Smooth muscle cell (in vitro differentiated cells): Measurements from ENCODE around the gene ULBP2. TPM values are rescaled to one million over a fixed set of nuclear protein-coding genes. Genes with fewer than 3 reads are reported as not detected.
A peak's percentile ranks its signal among the peaks of the same experiment; 100 is the strongest.
"Not testable (repeated sequence)": the region's sequence is repeated elsewhere in the genome, so short reads cannot be mapped to it uniquely, and the experiment has no call there.

Experiments
- DNase-seq: peaks from one replicate; lab custom pipeline; 2025; ENCODE audit not compliant: unreplicated experiment; lab: John Stamatoyannopoulos, UW
- H2AFZ ChIP-seq: fragments of 200-600 bp; sonication (generic); 2 replicates; pipeline ENCODE4 v1.6.0; 2016; ENCODE audit warnings: antibody characterized with exemption, low read depth, mild to moderate bottlenecking
- H3F3A ChIP-seq: fragments of 200-600 bp; sonication (generic); 2 replicates; pipeline ENCODE4 v1.6.0; 2017; ENCODE audit warnings: antibody characterized with exemption, low read depth
- H3K27ac ChIP-seq: fragments of 200-600 bp; sonication (generic); 2 replicates; pipeline ENCODE4 v1.5.1; 2016; ENCODE audit warnings: low read depth, mild to moderate bottlenecking
- H3K27me3 ChIP-seq: fragments of 200-600 bp; sonication (generic); 2 replicates; pipeline ENCODE4 v1.6.1; 2016; ENCODE audit warnings: low read depth, mild to moderate bottlenecking
- H3K36me3 ChIP-seq: fragments of 200-600 bp; sonication (generic); 2 replicates; pipeline ENCODE4 v1.5.1; 2016; ENCODE audit warnings: low read depth
- H3K4me1 ChIP-seq: fragments of 200-600 bp; sonication (generic); 2 replicates; pipeline ENCODE4 v1.5.1; 2016; ENCODE audit warnings: low read depth
- H3K4me2 ChIP-seq: fragments of 200-600 bp; sonication (generic); 2 replicates; pipeline ENCODE4 v1.6.0; 2016; ENCODE audit warnings: mild to moderate bottlenecking
- H3K4me3 ChIP-seq: fragments of 200-600 bp; sonication (generic); 2 replicates; pipeline ENCODE4 v1.5.1; 2016; ENCODE audit warnings: mild to moderate bottlenecking
- H3K79me2 ChIP-seq: fragments of 200-600 bp; sonication (generic); 2 replicates; pipeline ENCODE4 v1.6.0; 2016; ENCODE audit warnings: low read depth, mild to moderate bottlenecking
- H3K9ac ChIP-seq: fragments of 200-600 bp; sonication (generic); 2 replicates; pipeline ENCODE4 v1.6.0; 2016; ENCODE audit warnings: low read depth
- H3K9me3 ChIP-seq: fragments of 200-600 bp; sonication (generic); replicated peaks from 2 replicates; pipeline ENCODE4 v1.5.1; 2016; ENCODE audit warnings: low read depth
- H4K20me1 ChIP-seq: fragments of 200-600 bp; sonication (generic); 2 replicates; pipeline ENCODE4 v1.6.0; 2016; ENCODE audit warnings: low read depth
- WGBS: methylation state at CpG from one replicate; pipeline ENCODE4 v1.1.7; 2016; ENCODE audit warnings: low lambda C conversion rate; 5-methylcytosine and 5-hydroxymethylcytosine counted together
- polyA plus RNA-seq: library from polyadenylated mRNA; unstranded; fragments of >200 nt; fragmentation: Nextera tagmentation; extraction: Ambion mirVana; gene quantifications from 2 replicates; pipeline ENCODE4 v1.2.1, GENCODE V29; 2016
- total RNA-seq: library from RNA; depleted of rRNA; stranded (reverse); fragments of >200 nt; gene quantifications from 2 replicates; pipeline ENCODE4 v1.2.3, GENCODE V29; 2014
- TF ChIP-seq, protein P1 (sequence below): fragments of 200-600 bp; sonication (generic); IDR thresholded peaks from 2 replicates; pipeline ENCODE4 v1.5.1; 2017; ENCODE audit warnings: borderline replicate concordance, mild to moderate bottlenecking, antibody characterized with exemption; ENCODE audit not compliant: insufficient read depth, poor library complexity, severe bottlenecking

ULBP2 gene
- total and polyA plus RNA-seq, 2 experiments from 2014 or later = 8.8 to 11.7 TPM

GRCh38 chr6:149965194-149966020 is 23.6 kb downstream of the ULBP2 start:
- Histone ChIP-seq H3K9ac (peak overlapping the region; percentile 17), H3K9me3 (no peaks in the 10 kb centered on the region), H3K79me2 (no peaks in the 10 kb centered on the region), H3F3A (no peaks in the 10 kb centered on the region), H2AFZ (peak overlapping the region; percentile 86), H3K27ac (no peak overlapping the region), H4K20me1 (no peaks in the 10 kb centered on the region), H3K36me3 (no peaks in the 10 kb centered on the region), H3K4me3 (peak overlapping the region; percentile 47), H3K4me2 (peak overlapping the region; percentile 83), H3K27me3 (peaks cover 70% of the 10 kb centered on the region), H3K4me1 (peaks cover 7% of the 10 kb centered on the region)
- TF ChIP-seq, protein P1, sequence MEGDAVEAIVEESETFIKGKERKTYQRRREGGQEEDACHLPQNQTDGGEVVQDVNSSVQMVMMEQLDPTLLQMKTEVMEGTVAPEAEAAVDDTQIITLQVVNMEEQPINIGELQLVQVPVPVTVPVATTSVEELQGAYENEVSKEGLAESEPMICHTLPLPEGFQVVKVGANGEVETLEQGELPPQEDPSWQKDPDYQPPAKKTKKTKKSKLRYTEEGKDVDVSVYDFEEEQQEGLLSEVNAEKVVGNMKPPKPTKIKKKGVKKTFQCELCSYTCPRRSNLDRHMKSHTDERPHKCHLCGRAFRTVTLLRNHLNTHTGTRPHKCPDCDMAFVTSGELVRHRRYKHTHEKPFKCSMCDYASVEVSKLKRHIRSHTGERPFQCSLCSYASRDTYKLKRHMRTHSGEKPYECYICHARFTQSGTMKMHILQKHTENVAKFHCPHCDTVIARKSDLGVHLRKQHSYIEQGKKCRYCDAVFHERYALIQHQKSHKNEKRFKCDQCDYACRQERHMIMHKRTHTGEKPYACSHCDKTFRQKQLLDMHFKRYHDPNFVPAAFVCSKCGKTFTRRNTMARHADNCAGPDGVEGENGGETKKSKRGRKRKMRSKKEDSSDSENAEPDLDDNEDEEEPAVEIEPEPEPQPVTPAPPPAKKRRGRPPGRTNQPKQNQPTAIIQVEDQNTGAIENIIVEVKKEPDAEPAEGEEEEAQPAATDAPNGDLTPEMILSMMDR = no peak
- 15% methylated on average over 30 of the region's 38 CpGs for WGBS
- DNase-seq = no peak

- not testable (repeated sequence) for H3F3A ChIP-seq, H2AFZ ChIP-seq, H3K4me1 ChIP-seq, H3K36me3 ChIP-seq, H3K79me2 ChIP-seq, H3K27ac ChIP-seq, H4K20me1 ChIP-seq, H3K9me3 ChIP-seq, H3K9ac ChIP-seq, H3K4me2 ChIP-seq, DNase-seq, H3K4me3 ChIP-seq
- H3K27me3 ChIP-seq = peaks cover 69% of the 10 kb centered on the region
- 100% methylated on average over 2 of the region's 2 CpGs for WGBS
Measured at GRCh38 chr6:149966319-149966718, 24.5 kb downstream of the ULBP2 start.

GRCh38 chr6:149967591-149967990 is 25.8 kb downstream of the ULBP2 start:
- Histone ChIP-seq H3K4me2 (no peak overlapping the region), H3K27me3 (peaks cover 76% of the 10 kb centered on the region), H4K20me1 (no peaks in the 10 kb centered on the region), H3K27ac (no peak overlapping the region), H3K9me3 (no peaks in the 10 kb centered on the region), H3K4me3 (no peak overlapping the region), H3K9ac (no peak overlapping the region), H3K79me2 (no peaks in the 10 kb centered on the region), H3F3A (no peaks in the 10 kb centered on the region), H3K4me1 (peaks cover 7% of the 10 kb centered on the region), H3K36me3 (no peaks in the 10 kb centered on the region), H2AFZ (no peak overlapping the region)
- WGBS = 78% methylated on average over 4 of the region's 4 CpGs
- TF ChIP-seq, protein P1 = no peak
- no peak for DNase-seq

DNA sequence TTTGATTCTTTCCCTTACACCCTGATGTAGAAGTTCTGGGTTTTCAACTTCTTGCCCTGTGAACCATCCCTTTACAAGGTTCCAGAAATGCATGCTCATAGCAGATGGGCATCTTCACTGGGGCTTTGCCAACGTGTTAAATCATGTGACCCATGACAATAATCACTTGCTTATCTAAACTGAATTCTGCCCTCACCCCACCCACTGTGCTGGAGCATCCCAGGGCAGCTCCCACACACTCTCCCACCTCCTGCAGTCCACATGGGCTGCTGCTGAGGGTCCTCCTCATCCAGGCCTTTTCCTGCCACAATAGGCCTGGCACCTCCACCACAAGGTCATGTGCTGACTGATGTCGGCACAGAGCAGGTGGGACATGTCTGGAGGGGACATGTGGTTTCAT is 26.2 kb downstream of the ULBP2 start:
- H3K9me3 ChIP-seq, H3K27ac ChIP-seq, H4K20me1 ChIP-seq, H3K4me2 ChIP-seq, H3F3A ChIP-seq, H2AFZ ChIP-seq, H3K36me3 ChIP-seq, H3K4me1 ChIP-seq, H3K79me2 ChIP-seq, DNase-seq, H3K9ac ChIP-seq, H3K4me3 ChIP-seq: not testable (repeated sequence)
- WGBS = 70% methylated on average over 2 of the region's 2 CpGs
- peaks cover 79% of the 10 kb centered on the region for H3K27me3 ChIP-seq

GRCh38 chr6:149968909-149969308 is 27.1 kb downstream of the ULBP2 start:
- H3K27me3 ChIP-seq = peaks cover 87% of the 10 kb centered on the region
- H3K4me1 ChIP-seq, H3K9me3 ChIP-seq, DNase-seq, H3K79me2 ChIP-seq, H3K27ac ChIP-seq, H4K20me1 ChIP-seq, H3F3A ChIP-seq, H3K9ac ChIP-seq, H3K4me2 ChIP-seq, H3K4me3 ChIP-seq, H3K36me3 ChIP-seq, H2AFZ ChIP-seq: not testable (repeated sequence)
- 94% methylated on average over 2 of the region's 2 CpGs for WGBS
